Fibroblast of upper back skin (primary cell): ENCODE measurements around the gene IGHMBP2.

Experiments used
- DNase-seq: peaks from one replicate; pipeline ENCODE4 v3.0.0-alpha.2; 2013

IGHMBP2 gene

DNA sequence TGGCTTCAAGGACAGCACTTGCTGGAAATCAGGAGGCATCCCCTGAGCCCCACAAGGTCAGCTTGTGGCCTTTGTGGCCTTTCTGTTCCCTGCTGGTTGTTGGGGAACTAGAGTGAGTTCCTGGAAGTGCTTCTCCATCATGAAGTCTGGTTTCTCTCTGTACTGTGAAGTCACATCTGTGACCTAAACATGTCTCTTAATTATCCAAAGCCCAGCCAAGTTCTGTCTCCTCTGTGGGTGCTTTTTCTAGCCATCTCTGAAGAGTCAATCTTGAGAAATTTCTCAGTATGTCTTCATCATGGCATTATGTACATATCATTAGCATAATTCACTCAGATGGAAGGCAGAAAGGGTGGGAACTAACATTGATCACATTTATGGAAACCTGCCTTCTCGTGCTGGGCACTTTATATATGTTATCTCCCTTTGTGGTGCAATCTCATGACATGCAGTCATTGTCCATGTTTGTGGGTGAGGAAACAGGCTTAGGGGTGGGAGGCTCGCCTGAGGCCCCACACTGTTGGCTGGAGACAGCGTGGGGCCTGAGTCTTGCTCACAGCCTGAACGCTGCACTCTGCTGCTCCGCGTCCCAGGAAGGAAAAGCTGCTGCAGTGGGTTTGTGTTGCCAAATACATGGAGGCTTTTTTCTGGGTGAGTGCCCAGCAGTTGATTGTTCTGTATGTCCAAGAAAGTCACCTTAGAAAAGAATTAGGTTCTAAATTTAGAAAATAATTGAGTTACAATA lies 24.6 kb downstream of the IGHMBP2 start:
- no peak for DNase-seq

GRCh38 chr11:68929135-68929534 lies 25.4 kb downstream of the IGHMBP2 start:
- DNase-seq: no peak

DNA sequence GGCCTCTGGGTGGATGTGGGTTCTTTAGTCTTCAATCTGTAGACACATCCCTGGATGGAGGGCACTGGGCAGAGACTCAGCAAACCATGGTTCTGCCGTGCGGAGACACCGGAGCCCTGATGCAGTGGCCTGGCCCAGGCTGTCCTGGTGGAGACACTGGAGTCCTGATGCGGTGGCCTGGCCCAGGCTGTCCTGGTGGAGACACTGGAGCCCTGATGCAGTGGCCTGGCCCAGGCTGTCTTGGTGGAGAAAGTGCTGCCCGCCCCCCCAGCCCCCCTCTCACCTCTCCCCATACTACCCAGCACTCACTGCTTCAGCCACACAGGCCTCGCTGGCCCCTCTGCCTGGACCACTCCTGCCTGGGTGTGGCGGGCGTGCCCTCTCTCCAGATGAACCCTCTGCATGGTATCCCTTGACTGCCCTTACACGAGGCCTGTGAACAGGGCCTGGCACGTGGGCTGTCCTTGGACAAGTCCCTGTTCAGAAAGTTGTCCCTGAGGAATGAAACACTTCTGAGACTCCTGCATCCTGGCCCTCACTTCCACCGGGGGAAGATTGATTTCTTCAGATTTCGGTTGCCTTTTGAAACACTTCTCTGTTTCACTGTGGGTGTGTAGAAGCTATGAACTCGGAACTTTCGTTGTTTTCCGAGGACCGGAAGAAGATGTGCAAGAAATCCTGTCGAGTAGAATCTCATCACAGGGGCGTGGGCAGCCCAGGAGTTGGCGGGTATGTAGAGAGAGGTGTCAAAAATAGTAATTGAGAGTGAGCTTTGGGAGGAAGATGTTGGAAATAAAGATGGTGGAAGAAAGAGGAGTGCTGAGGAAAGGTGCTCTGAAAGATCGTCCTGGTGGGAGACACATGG lies 26.2 kb downstream of the IGHMBP2 start:
- DNase-seq: no peak

DNA sequence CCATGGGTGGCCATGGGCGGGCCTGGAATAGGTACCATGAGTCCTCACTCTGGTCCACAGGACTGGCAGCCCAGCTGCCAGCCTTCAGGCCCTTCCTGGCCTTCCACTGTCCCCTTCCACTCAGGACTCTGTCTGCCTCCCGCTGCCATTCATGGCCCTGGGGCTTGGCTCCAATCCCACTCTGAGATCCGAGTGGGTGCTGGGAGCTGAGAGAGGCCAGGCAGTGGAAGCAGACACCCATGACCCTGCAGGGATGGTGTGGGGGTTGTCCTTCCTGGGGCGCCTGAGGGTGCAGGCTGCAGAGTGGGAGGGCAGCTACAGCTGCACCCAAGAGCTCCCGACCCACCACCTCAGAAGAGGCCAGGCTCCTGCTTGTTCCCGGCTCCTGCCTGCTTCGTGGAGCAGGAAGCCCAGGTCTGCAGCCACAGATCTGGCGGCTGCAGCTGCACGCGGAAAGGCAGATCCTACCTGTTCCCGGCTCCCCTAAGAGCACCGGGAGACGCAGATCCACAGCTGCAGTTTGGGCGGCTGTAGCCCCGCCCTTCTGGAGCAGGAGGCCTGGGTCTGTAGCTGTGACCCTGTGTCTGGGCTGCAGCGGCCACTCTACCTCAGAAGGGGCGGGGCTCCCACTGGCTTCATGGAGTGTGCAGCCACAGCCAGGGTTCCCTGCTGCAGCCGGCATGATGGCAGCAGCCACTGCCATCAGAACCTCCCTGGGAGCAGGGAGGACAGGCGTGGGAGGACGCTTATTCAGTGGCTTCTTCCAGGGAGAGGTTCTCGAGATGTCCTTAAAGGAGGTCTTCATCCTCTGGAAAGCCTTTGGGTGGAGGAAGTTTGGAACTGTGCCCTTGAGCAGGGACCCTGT lies 27.5 kb downstream of the IGHMBP2 start:
- no peak for DNase-seq

- DNase-seq: no peak
Measured at GRCh38 chr11:68931911-68932310, 28.2 kb downstream of the IGHMBP2 start.

DNA sequence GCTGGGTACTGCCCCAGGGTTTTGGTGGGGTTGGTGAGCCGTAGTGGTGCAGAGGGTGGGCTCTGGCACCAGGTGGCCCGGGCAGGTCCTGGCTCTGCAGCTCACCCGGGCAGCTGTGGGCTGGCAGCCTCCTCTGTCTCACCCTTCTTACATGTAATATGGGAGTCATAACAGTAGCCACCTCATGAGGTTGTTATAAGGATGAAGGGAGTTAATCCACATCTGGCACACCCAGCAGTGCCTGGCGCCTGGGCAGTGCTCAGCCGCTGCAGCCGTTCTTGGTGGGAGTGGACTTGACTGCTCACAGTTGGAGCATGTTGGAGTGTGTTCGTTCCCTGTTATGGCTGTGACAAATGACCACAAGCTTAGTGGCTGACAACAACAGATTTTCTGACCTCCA lies 28.7 kb downstream of the IGHMBP2 start:
- no peak for DNase-seq

- DNase-seq: no peak
Measured at GRCh38 chr11:68932933-68933577, 29.4 kb downstream of the IGHMBP2 start.

GRCh38 chr11:68933605-68934320 lies 30.1 kb downstream of the IGHMBP2 start:
- DNase-seq: no peak

DNA sequence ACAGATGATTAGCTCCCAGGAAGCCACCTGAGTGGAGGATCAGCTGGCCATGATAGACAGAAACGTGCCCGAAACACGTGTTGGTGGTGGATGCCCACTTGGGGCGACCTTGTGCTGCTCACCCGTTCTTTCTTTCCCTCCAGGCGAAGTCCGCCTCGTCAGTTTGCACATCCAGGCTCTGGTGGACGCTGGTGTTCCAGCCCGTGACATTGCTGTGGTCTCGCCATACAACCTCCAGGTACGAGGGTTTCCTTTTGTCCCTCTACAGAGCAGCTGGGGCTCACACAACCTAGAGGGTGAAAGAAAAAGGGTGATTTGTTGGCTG lies 30.6 kb downstream of the IGHMBP2 start:
- DNase-seq: no peak

DNA sequence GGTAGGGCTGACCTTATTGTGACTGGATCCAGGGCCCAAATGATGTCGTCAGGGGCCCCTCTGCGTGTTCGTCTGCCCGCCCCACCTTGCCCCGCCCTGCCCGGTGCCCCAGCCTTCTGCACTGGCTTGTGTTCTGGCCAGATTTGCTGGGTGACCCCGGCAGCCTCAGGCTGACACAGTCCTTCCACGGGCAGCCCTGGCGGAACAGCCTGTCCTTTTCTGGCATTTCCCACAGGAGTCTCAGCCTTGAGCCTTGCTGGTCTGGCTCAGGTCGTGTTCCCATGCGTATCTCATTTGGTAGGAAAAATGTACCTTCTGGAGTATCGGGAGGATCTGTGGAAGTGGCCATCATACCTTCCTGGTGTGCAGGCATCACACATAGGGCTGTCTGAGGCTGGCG lies 31.0 kb downstream of the IGHMBP2 start:
- DNase-seq: no peak

GRCh38 chr11:68935066-68935465 lies 31.4 kb downstream of the IGHMBP2 start:
- DNase-seq: no peak

DNA sequence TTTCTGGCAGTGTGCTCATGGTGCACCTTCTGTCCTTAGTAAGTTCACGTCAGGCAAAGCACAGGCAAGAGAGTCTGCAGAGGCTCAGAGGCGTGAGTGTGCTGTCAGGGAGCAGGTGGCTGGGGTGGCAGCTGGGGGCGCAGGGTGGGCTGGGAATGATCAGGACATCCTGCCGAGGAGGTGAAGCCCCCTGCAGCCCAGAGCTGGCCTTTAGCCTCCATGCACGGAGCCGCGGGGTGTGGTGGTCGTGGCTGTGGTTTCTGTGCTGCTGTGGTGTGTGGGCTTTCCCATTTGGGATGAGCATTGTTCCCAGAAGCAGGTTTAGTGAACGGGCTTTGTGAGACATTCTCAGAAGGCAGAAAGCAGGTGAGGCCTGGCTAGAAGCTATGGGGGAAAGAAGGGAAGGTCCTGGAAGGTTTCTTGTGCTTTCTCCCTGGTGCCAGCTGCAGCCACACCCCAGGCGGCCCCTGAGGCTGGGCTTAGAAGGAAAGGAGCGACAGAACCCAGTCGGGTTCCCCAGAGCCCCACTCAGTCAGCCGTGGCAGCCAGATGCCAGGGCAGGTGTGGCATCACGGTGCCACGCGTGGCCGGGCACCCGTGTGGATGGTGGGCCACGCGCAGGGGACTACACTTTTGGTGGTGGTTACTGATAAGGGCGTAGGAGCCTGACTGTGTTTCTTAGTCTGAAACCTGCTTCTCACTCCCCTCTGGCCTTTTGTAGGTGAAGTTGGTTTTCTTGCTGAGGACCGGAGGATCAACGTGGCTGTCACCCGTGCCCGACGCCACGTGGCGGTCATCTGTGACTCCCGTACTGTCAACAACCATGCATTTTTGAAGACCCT lies 32.0 kb downstream of the IGHMBP2 start:
- DNase-seq: no peak

GRCh38 chr11:68936358-68936636 lies 32.6 kb downstream of the IGHMBP2 start:
- no peak for DNase-seq

DNA sequence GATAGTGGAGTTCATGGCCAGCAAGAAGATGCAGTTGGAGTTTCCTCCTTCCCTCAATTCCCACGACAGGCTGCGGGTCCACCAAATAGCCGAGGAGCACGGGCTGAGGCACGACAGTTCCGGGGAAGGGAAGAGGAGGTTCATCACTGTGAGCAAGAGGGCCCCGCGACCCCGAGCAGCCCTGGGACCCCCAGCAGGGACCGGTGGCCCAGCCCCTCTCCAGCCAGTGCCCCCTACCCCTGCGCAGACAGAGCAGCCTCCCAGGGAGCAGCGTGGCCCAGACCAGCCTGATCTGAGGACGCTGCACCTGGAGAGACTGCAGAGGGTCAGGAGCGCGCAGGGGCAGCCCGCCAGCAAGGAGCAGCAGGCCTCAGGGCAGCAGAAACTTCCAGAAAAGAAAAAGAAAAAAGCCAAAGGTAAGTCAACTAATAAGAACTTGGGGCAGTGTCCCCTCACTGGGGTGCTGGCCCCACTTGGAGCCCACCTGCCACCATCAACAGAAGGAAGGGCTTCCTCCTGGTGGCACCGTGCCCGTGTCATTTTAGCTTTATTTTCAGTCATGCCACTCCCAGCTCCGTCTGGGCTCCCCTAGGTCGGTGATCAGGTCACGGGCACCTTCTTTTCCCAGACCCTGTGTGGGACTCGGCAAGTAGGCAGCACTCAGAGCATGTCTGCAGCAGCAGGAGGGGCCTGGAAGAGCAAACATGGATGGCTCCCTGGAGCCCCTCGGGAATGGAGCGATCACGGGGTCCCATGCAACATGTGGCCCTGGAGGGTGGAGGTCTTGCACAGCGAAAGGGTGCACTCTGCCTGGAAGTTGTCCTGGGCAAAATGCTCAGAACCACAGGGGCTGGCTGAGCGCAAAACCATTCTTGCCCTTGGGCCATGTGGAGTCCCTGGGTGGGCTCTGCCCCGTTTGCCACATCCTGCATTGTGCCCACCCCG lies 33.3 kb downstream of the IGHMBP2 start:
- no peak for DNase-seq

DNA sequence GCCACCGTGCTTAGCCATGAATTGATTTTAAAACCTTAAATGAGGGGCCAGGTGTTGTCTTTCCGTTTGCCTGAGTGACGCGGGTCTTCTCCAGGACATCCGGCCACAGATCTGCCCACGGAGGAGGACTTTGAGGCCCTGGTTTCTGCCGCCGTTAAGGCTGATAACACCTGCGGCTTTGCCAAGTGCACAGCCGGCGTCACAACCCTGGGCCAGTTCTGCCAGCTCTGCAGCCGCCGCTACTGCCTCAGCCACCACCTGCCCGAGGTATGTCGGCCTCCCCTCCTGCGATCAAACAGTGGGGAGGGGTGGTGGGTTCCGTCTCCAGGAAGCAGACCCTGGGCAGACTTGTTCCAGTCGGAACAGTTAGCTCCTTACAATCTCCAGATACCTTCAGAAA lies 34.4 kb downstream of the IGHMBP2 start:
- DNase-seq: no peak

DNA sequence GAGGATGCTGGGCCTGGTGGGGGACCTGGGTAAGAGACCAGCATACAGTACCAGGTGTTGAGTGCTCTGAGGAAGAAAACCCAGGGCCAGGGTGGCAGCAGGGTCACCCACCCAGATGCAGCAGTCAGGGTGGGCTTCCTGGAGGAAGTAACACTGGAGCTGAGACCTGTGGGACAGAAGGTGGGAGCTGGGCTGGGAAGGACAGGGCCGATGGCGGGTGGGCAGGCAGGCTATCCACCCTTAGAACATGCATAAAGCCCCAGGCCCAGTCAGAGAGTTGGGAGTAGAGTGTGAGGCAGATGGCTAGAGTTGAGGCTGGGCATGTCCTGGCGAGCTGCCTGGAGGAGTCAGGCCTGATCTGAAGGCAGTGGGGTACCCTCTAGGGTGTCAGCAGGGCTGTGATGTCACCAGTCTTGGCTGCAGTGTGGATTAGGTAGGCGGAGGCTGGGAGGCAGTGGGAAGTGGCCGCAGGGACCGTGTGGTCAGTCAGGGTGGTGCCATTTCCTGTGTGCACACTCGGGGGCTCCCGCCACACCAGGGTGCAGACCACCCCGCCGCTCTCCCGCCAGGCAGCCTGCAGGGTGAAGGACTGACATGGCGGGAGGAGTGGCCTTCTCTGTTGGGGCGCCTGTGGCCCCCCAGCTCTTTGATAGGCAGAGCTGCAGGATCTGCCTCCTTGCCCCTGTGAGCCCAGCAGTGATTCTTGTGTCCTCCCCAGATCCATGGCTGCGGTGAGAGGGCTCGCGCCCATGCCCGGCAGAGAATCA lies 35.3 kb downstream of the IGHMBP2 start:
- no peak for DNase-seq

- DNase-seq: no peak
Measured at GRCh38 chr11:68939583-68940555, 36.2 kb downstream of the IGHMBP2 start.

DNA sequence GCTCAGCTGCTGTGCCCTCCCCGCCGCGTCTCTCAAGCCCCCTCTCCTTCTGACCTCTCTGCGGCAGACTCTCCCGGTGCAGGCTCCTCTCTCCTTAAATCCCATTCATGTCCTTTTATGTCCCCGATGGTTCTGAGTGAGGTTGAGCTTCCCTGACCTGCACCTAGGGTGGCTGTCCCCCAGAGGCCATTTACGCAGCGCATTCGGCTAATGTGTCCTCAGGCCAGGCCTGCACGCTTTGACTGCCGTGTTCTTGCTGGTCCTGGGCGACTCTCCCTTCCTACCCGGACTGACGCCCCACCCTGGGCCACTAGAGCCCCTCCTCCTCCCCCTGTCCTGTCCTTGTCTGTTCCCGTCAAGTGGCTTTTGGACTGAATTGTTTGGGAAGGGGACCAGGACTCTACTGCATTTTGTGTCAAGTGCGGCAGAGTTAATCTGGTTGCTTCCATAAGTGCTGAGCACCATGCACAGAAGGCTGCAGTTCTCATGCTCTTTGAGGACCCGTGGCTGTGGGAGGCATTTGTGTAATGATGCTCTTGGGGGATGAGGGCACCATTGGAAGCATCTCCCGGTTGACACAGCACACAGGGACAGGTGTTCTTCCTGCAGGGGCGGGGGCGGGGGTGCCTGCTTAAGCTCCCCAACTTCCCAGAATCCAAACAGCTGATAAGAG lies 37.1 kb downstream of the IGHMBP2 start:
- no peak for DNase-seq
